ENCODE results near the gene LRP1B.

Gene LRP1B

GRCh38 chr2:140199312-140199711, 1931.5 kb downstream of the LRP1B start:
- no peak for TF ChIP-seq CTCF (IDR thresholded peaks at IDR 0.05; ENCODE audit: insufficient read depth, low read depth, low read length, missing control alignments)

GRCh38 chr2:140187086-140187485, 1943.7 kb downstream of the LRP1B start:
- DNase-seq (ENCODE audit: low read depth): no peak
- H3K4me3 ChIP-seq (ENCODE audit: low read length): no peak overlapping the region
- no peak for TF ChIP-seq CTCF (IDR thresholded peaks at IDR 0.05; ENCODE audit: insufficient read depth, low read depth, low read length, missing control alignments)

More at GRCh38 chr2:140199312-140199711, 1931.5 kb downstream of the LRP1B start:
- H3K4me3 ChIP-seq (ENCODE audit: low read length): no peak overlapping the region
- no peak for DNase-seq (ENCODE audit: low read depth)

- no peak overlapping the region for H3K4me3 ChIP-seq (ENCODE audit: low read length)
- DNase-seq (ENCODE audit: low read depth): no peak
- no peak for TF ChIP-seq CTCF (IDR thresholded peaks at IDR 0.05; ENCODE audit: insufficient read depth, low read depth, low read length, missing control alignments)
These were observed 1944.5 kb downstream of the LRP1B start for GRCh38 chr2:140186313-140186712.

- TF ChIP-seq CTCF (IDR thresholded peaks at IDR 0.05; ENCODE audit: insufficient read depth, low read depth, low read length, missing control alignments): no peak
- H3K4me3 ChIP-seq (ENCODE audit: low read length): no peak overlapping the region
- DNase-seq (ENCODE audit: low read depth): no peak
These were observed 1945.7 kb downstream of the LRP1B start for GRCh38 chr2:140185076-140185475.

GRCh38 chr2:140183056-140183765, 1947.6 kb downstream of the LRP1B start:
- no peak for TF ChIP-seq CTCF (IDR thresholded peaks at IDR 0.05; ENCODE audit: insufficient read depth, low read depth, low read length, missing control alignments)
- no peak overlapping the region for H3K4me3 ChIP-seq (ENCODE audit: low read length)
- no peak for DNase-seq (ENCODE audit: low read depth)
